HUES64 (cell line): Measurements from ENCODE around the gene PCDH1.

Source experiments
- H3K27ac ChIP-seq: 2 replicates; pipeline ENCODE4 v1.7.0; 2013; ENCODE audit warnings: low read depth, low read length, inconsistent platforms
- H3K27me3 ChIP-seq: 2 replicates; pipeline ENCODE4 v1.6.1; 2013; ENCODE audit warnings: mild to moderate bottlenecking, low read length; ENCODE audit not compliant: insufficient read depth
- H3K36me3 ChIP-seq: 2 replicates; pipeline ENCODE4 v1.6.1; 2013; ENCODE audit warnings: mild to moderate bottlenecking, low read length; ENCODE audit not compliant: insufficient read depth
- H3K4me1 ChIP-seq: 2 replicates; pipeline ENCODE4 v1.6.1; 2013; ENCODE audit warnings: mild to moderate bottlenecking, low read length, moderate library complexity; ENCODE audit not compliant: insufficient read depth
- H3K4me3 ChIP-seq: 2 replicates; pipeline ENCODE4 v1.5.1; 2013; ENCODE audit warnings: mild to moderate bottlenecking, low read length, moderate library complexity
- H3K9ac ChIP-seq: 2 replicates; pipeline ENCODE4 v1.6.1; 2013; ENCODE audit warnings: mild to moderate bottlenecking, low read depth, low read length
- H3K9me3 ChIP-seq: 2 replicates; pipeline ENCODE4 v1.6.1; 2013; ENCODE audit warnings: low read depth, low read length; ENCODE audit not compliant: insufficient read depth
- WGBS: fragments of 150-250, 120-280 bp; methylation state at CpG from one replicate; pipeline ENCODE4 v1.1.7; 2013; ENCODE audit warnings: missing lambda C conversion rate; 5-methylcytosine and 5-hydroxymethylcytosine counted together

PCDH1 gene

DNA sequence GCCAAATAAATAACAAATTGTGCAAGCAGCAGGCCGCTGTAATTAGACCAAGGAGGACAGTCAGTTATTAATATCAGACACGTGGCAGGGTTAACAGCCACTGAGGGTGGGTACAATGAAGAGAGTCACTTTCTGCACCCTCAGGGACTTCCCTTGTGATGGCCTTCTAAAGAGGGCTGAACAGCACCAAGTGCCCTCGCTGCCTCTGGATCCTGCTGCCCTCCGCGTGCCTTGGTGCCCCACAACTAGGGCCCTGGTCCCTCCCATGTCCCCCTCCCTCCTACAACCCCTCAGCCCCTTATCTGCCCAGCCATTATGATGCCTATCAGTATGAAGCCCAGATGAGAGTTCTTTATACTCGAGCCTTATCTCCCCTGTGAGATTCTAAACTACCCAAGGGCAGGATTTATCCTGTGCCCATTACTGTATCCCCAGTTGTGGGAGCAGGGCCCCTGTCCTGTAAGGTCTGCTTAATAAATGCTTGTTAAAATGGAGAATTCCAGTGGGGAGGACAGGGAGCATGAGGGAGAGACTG lies 37.3 kb downstream of the PCDH1 start:
- H3K36me3 ChIP-seq, result no peaks in the 10 kb centered on the region
- peaks cover 88% of the 10 kb centered on the region for H3K4me1 ChIP-seq
- H3K9ac ChIP-seq, result peak overlapping the region; percentile 8; the same call in 1 of the 2 replicates
- H3K4me3 ChIP-seq, result no peak overlapping the region
- H3K27ac ChIP-seq, result peak overlapping the region; percentile 39; the same call in 1 of the 2 replicates
- 70% methylated on average over 6 of the region's 6 CpGs for whole genome bisulfite sequencing
- no peaks in the 10 kb centered on the region for H3K9me3 ChIP-seq
- no peaks in the 10 kb centered on the region for H3K27me3 ChIP-seq

DNA sequence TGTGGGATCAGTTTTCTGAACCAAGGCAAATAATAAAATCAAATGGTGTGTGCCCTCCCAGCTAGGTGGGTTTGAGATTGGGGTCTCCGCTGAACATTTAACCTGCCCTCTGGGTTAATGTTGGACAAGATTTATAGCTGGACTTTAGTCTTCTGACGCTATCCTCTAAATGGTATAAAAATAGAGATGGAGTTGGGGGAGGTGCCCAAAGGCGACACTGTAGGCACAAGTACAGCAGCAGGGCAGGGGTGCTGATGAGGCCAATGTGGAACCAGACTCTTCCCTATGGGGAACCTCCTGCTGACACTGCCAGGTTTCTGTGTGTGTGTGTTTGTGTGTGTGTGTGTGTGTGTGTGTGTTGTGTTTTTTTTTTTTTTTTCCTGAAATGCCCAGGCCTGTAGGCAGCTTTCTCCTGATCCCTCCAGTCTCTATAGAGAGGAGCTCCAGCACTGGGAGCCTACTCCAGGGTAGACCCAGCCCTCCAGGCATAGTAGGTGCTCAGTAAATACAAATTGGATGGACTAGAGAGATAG lies 37.9 kb downstream of the PCDH1 start:
- Histone ChIP-seq H3K27me3 (no peaks in the 10 kb centered on the region), H3K4me1 (peaks cover 89% of the 10 kb centered on the region), H3K36me3 (no peaks in the 10 kb centered on the region), H3K9me3 (no peaks in the 10 kb centered on the region), H3K27ac (peak overlapping the region; percentile 97), H3K4me3 (no peak overlapping the region), H3K9ac (no peak overlapping the region)
- WGBS, result 79% methylated on average over 3 of the region's 3 CpGs

DNA sequence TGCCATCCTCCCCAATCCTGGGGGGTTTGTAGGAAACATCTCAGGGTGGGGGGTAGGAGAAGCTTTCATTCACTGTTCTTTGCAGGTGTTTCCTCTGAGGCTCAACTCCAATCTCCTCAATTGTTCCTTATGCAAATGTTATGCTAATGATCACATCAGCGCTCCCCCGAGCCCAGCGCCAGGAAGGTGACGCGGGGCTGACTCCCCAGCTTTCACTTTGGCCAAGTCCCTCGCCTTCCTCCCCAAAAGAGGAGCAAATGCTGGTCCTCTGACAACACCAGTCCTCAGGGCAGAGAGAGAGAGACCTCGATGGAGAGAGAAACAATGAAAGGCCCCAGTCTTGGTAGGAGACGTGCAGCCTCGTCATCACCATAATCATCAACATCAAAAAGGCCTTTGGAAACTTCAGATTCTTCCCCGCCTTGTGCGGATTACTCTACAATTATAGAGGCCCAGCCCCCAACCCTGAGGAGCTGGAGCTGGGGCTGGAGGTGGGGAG lies 39.1 kb downstream of the PCDH1 start:
- Histone ChIP-seq H3K4me1 (peaks cover 76% of the 10 kb centered on the region), H3K4me3 (peak overlapping the region; percentile 19), H3K9ac (peak overlapping the region; percentile 23), H3K27me3 (no peaks in the 10 kb centered on the region), H3K27ac (peak overlapping the region; percentile 97), H3K9me3 (no peaks in the 10 kb centered on the region), H3K36me3 (no peaks in the 10 kb centered on the region)
- WGBS, result 3% methylated on average over 10 of the region's 11 CpGs

DNA sequence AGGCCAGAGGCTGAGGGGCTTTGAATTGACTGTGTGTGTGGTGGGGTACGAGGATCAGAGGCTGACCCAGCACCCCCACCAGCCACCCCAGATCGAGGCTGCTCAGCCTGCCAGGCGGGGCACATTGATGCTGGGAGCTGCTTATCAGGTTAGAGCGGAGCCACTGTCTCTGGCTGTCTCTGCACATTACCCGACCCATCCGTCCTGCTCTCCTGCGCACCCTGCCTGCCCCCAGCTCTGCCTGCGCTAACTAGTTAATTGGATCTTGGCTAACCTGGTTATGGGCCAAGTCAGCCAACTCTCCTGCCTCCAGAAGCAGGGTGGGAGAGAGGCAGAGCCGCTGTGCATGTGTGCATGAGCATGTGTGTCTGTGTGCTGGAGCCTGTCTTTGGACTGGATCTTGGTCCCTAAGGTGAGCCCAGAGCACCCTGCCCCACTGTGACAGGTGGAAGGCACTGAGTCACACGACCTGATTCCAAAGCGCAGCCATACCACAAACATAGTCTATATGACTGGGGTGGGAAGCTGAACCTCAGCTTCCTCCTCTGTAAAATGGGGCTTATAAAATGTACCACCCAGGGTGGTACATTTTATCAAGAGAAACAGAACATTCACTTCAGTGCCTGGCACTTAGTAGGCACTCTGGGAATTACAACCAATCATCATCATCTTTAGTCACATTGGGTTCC lies 39.7 kb downstream of the PCDH1 start:
- peaks cover 70% of the 10 kb centered on the region for H3K4me1 ChIP-seq

DNA sequence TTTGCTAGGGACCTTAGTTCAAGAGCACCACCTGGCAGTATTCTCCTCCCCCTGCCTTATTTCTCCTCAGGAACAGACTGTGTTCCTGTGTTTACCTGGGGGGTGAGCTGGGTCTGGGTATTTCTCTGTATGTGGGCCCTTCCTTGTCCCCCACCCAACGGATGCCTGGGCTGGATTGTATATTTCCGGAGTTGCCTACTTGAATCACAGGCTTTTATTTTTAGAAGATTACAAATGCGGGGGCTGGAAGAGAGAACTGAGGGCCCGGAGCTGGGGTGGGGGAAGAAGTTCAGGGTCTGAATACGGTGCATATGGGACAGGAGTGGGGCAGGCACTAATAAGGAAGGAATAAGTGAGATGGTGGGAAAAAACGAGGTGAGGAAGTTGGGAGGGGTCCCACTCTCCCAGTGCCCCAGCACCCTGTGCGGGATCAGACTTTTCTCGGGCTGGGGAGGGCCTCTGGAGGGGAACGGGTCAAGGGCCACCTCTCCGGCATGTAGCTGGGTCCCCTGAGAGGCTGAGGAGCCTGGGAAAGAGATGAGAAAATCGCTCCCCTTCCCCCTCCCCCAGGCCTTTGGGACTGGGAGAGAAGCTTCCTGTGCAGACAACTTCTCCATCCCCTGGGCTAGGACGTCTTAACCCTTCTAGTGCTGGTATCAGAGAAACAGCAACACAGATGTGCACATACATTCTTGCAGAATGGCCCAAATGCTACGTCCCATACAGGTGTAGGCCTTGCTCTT lies 42.1 kb downstream of the PCDH1 start:
- 38% methylated on average over 13 of the region's 13 CpGs for WGBS

More for the DNA sequence above, 39.7 kb downstream of the PCDH1 start:
- Histone ChIP-seq H3K27me3 (no peaks in the 10 kb centered on the region), H3K9me3 (no peaks in the 10 kb centered on the region), H3K9ac (peak overlapping the region; percentile 18; the same call in 1 of the 2 replicates), H3K27ac (peak overlapping the region; percentile 97), H3K4me3 (peak overlapping the region; percentile 19; the same call in 1 of the 2 replicates), H3K36me3 (no peaks in the 10 kb centered on the region)
- WGBS, result 29% methylated on average over 10 of the region's 11 CpGs

DNA sequence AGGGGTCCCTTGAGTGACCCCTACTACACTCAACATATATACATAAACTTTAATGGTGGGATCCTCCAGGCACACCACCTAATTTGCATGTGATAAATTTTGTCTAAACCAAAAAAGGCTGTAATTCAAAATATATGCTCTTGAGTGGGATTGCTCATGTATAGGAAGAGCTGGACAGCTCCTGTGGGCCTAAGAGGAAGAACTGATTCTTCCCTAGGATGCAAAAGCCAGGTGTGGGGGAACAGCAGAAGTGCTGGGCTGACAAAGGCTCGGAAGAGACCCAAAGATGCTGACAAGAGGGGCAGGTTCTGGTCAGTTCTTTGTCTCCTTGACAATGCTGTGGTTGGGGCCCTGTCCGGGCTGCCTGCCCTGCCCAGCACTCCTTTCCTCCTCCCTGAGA lies 43.9 kb downstream of the PCDH1 start:
- Histone ChIP-seq H3K4me3 (no peak overlapping the region), H3K27ac (no peak overlapping the region), H3K27me3 (no peaks in the 10 kb centered on the region), H3K4me1 (peaks cover 36% of the 10 kb centered on the region), H3K36me3 (no peaks in the 10 kb centered on the region), H3K9me3 (no peaks in the 10 kb centered on the region), H3K9ac (no peak overlapping the region)
- 88% methylated on average over 2 of the region's 2 CpGs for WGBS

More for the DNA sequence above, 42.1 kb downstream of the PCDH1 start:
- Histone ChIP-seq H3K27ac (no peak overlapping the region), H3K27me3 (no peaks in the 10 kb centered on the region), H3K36me3 (no peaks in the 10 kb centered on the region), H3K4me3 (no peak overlapping the region), H3K4me1 (peaks cover 51% of the 10 kb centered on the region), H3K9ac (no peak overlapping the region), H3K9me3 (no peaks in the 10 kb centered on the region)

DNA sequence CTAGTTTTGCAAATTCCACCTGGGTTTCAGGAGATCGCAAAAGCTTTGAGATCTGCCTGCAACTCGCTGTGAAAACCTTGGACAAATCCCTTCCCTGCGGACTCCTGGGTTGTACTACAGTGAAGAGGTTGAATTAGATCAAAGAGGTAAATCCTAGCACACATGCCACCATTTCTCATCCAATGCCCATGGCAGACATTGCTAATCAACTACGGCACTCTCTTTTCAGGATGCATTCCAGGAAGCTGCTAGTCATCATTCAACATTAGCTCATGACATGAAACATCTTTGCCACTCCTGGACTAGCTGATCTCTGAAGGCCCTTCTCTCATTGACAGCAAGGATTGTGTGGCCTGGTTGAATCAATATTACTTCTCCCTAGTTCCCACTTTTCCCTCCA lies 46.1 kb downstream of the PCDH1 start:
- H3K9me3 ChIP-seq, result no peaks in the 10 kb centered on the region
- H3K36me3 ChIP-seq, result no peaks in the 10 kb centered on the region
- no peak overlapping the region for H3K4me3 ChIP-seq
- H3K27me3 ChIP-seq, result no peaks in the 10 kb centered on the region
- H3K27ac ChIP-seq, result no peak overlapping the region
- 88% methylated on average over 4 of the region's 4 CpGs for WGBS
- no peak overlapping the region for H3K9ac ChIP-seq
- peaks cover 21% of the 10 kb centered on the region for H3K4me1 ChIP-seq

DNA sequence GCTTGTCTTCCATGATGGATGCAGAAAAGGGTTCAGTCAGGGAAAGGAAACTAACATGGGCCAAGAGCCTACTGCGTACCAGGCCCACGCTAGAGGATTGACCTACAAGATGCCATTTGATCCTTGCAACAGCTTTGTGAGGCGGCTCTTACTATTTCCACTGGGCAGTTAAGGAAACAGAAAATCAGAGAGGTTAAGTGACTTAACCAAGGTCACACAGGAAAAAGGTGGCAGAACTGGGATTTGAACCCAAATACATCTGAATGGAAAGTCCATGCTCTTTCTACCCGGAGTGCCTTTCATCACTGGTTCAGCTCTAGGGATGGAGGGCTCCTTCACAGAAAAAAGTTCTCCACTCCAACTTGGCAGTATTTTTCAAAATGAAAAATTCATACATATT lies 50.0 kb downstream of the PCDH1 start:
- Histone ChIP-seq H3K4me3 (no peak overlapping the region), H3K4me1 (peaks cover 20% of the 10 kb centered on the region), H3K9ac (no peak overlapping the region), H3K27me3 (no peaks in the 10 kb centered on the region), H3K9me3 (no peaks in the 10 kb centered on the region), H3K36me3 (no peaks in the 10 kb centered on the region), H3K27ac (no peak overlapping the region)
- 81% methylated on average over 4 of the region's 4 CpGs for WGBS

DNA sequence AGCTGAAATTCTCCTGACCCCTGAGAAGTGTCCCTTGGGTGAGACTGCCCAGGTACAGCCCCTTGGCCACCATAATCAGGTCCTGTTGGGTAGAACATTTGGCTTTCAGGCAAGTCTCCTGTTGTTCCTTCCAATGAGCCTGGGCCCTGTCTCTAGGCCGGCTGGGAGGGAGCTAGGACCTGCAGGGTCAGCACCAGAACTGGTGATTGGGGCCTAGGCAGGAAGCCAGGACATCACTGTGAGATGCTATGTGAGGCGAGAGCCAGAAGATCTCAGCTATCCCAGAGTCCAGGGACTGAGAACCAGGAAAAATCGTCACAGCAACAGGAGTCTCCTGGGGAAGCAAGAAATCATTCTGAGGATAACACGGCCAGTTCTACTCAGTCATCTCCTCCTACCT lies 51.5 kb downstream of the PCDH1 start:
- Histone ChIP-seq H3K36me3 (no peaks in the 10 kb centered on the region), H3K4me1 (peaks cover 20% of the 10 kb centered on the region), H3K9ac (no peak overlapping the region), H3K9me3 (no peaks in the 10 kb centered on the region), H3K27me3 (no peaks in the 10 kb centered on the region), H3K4me3 (no peak overlapping the region), H3K27ac (no peak overlapping the region)
- WGBS, result 88% methylated on average over 4 of the region's 4 CpGs

DNA sequence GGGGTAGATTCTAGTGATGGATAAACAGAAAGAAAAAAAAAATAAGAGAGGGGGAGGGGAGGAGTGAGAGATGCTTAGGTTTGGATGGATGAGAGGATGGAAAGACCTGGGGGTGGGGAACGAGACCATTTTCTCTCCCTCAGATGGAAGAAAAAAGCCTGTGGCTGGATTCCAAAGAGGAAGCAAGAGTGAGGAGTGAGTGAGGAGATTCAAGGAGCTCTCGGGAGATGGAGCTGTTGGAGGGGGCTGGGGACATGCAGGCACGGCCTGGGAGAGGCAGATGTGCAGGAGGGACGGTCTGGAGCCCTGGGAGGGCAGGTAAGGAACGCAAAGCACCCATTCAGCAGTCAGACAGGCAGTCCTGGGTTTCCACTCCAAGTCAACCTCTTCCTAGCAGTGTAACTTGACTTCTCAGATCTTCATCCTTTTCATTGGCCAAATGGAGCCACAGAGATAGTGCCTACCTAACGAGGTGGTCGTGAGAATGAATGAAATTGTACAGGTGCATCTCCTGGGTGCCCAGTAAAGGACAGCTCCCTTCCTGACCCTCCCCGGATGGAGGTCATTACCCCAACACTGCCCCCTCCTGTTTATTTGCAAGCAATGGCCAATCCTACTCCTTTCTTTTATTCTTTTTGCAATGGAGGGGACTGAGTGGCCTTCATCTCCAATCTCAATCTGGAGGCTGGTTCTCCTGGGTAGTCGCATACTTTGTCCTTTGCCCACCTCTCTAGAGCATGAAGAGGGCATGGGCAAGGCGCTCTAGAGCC lies 52.2 kb downstream of the PCDH1 start:
- H3K4me3 ChIP-seq, result no peak overlapping the region
- H3K9me3 ChIP-seq, result no peaks in the 10 kb centered on the region
- no peaks in the 10 kb centered on the region for H3K27me3 ChIP-seq
- H3K4me1 ChIP-seq, result peaks cover 26% of the 10 kb centered on the region
- H3K27ac ChIP-seq, result no peak overlapping the region
- WGBS, result 49% methylated on average over 10 of the region's 10 CpGs
- H3K36me3 ChIP-seq, result no peaks in the 10 kb centered on the region
- H3K9ac ChIP-seq, result no peak overlapping the region
